HG03064 (cell line): ENCODE results near the gene RGMB.

Experiments
- ATAC-seq: cut with Tn5 transposase; IDR thresholded peaks from one replicate; pipeline ENCODE4 v1.9.1; 2021; ENCODE audit warnings: low read depth; ENCODE audit not compliant: unreplicated experiment

Gene RGMB

DNA sequence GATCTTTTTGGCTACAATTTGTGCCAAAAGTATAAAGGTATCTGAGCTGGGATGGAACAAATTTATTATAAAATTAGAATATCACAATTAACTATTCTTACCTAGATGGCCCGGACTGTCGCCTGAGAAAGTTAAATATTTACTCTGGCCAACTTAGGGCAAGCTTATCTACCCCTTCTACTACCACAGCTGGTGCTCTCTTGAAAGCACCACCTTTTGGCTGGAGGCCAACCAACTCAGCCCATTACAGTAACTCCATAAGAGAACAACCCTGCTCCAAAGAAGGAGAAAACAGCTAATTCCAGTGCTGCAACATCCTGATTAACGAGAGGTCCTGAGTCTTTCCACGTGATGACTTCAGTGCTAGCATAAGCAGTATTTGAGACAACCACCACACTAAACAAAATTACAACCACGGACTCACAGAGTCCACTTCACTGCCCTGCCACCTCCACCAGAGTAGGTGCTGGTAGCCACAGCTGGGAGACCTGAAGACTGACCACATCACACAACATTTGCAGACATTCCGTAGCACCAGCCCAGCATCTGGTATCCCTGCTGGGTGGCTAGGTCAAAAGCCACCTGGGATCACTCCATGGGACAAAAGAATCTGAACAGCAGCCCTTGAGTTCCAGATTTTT, 43.2 kb downstream of the RGMB start:
- no peak for ATAC-seq

DNA sequence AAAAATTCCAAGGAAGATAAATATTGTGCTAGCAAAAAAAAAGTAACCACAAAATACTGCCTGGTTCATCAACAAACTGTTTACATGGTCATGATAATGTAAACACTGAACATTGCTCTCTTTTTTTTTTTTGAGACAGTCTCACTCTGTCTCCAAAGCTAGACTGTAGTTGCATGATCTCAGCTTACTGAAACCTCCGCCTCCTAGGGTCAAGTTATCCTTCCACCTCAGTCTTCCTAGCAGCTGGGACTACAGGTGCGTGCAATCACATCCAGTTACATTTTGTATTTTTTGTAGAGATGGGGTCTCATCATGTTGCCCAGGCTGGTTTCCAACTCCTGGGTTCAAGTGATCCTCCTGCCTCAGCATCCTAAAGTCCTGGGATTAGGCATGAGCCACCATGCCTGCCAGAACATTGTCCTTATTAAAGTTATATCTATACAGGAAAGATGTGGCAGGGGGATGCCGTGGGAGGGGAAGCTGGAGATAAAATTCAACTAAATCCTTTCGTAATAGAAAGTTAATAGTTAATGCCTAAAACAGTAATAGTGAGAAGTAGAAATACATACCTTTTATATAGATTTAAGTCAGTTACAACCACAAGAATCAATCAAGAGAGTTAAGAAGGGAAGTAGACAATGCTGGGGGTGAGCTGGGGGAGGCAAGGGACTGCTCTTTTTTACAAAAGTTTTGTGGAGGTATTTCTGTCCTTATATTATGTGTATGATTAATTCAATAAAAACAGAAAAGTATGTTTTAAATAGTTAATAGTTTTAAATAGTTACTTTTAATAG, 52.3 kb downstream of the RGMB start:
- no peak for ATAC-seq

DNA sequence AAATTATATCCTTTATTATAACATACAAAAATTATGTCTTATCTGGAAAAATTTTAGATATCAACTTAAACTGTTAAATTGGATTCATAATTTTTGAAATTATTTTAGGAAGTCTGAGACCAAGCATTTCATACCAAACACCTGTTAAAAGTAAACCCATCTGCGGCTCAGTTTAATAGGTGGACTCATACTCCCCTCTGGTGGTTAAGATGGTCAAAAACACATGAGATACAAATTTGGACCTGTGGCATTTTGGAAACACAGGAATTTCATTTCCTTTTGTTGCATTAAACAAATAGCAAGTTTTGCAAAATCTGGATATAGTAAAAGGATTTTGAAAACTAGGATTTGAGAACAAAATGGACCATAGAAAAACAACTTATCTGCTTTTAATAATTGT, 53.7 kb downstream of the RGMB start:
- ATAC-seq, result no peak

DNA sequence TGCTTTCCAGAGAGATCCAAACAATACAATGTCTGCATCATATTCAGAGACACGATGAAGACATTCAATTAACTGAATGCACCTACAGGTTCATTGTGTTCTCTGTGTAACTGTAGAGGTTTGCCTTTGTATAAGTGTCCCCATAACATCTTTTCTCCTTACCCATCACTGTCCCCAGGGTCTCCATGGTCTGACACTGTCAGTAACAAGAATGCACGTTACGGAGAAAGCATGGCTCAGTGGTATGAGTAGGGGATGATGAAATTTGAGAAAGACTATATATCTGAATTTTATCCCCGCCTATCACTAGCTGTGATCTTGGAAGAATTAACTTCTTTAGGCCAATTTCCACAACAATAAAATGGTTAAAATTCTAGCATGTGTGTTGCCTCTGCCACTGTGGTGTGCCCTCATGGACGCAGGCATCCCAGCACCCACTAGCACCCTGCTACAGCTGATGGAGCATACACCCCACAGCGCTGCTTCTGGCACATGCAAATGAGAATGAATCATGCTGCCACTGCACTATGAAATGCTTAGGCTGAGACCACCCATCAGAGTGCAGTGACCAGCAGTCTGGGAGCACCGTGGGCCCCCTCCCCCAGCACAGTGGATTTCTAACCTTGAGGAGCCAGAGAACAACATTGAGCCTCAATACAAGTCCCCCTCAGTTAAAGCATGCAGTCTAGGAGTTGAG, 54.3 kb downstream of the RGMB start:
- no peak for ATAC-seq

DNA sequence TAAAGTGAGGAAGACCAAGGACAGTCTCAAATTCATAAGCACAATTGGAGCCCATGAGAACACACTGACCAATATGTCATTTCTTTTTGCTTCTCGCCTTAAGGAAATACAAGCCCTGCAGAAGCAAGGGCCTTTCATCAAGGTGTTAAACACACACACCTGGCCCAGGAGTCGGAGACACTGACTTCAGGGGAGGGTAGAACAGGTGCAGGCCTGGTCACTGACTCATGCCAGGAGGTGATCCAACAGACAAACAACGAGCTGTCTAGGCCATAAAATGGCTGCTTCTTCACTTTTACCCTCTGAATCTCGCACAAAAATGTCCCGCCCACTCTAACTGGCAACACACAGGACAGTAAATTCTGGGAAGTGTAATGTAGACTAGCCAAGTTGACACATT, 62.7 kb downstream of the RGMB start:
- no peak for ATAC-seq

DNA sequence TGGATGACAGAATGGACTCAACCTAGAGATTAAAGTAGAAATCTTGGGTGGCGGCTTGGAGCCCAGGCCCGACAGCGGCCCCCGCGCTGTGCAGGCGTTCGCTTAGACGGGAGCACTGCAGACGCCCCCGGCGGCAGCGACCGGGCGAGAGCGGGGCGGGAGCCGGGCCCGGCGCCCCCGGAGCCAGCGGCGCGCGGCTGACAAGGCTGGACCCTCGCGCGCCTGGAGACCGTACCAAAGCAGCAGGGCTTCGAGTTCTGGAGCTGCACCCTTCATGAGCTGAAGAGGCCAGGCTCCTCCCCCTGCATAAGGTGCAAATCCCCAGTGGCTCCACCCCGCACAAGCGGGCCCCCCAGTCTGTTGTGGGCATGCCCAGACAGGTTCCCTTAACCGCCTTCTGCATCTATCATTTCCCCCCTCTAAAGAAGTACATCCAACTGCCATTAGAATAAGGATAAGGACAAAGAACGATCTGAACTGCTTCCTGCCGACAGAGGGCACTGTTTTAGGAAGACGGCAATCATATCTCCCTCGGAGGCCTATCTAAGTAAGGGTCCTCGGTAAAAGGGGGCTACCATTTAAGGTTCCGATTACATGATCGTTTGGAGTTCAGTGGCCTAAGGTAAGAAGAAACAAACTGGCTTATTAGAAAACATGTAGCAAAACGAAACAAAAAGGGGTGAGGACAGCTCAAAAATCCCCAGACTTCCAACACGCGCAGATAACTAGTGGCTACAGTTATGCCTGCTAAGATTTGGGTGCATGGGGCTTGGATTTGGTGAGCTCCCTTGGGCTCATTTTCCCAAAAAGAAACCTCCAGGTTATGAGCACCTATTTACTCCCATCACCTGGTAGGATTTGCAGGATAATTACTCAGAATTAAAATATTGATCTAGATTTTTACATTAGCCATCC, 66.3 kb downstream of the RGMB start:
- ATAC-seq, result no peak

DNA sequence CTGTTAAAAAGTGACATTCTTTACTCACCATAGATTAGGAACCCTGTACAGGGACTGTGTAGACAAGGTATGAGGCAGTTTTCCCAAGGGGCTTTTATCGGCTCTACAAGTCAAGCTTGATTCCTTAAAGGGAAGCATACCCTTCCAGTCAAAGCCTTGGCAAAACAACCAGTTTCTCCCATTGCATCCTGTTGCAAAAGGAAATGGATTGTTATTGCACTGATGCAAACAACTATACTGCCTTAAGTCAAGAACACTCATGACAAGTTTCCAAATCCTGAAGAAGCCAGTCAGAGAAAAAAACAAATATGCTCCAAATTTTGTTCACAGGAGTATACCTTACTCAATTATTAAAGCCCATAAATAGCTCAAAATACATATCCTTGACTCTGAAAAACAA, 67.5 kb downstream of the RGMB start:
- ATAC-seq, result no peak

DNA sequence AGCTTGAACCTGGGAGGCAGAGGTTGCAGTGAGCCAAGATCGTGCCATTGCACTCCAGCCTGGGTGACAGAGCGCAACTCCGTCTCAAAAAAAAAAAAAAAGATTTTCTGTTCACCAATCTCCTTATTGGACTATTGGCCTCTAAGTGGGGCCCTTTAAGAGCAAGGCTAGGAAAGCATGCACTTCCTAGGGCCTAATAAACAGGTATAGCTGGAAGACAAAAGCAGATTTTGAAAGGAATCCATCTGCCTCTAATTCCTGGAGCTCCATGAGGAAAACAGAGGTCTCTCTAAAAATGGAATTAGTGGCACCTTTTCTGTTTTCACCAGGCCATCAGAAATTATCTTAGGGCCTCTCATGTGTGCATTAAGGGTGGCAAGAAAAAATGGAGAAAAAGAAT, 70.0 kb downstream of the RGMB start:
- ATAC-seq, result no peak

DNA sequence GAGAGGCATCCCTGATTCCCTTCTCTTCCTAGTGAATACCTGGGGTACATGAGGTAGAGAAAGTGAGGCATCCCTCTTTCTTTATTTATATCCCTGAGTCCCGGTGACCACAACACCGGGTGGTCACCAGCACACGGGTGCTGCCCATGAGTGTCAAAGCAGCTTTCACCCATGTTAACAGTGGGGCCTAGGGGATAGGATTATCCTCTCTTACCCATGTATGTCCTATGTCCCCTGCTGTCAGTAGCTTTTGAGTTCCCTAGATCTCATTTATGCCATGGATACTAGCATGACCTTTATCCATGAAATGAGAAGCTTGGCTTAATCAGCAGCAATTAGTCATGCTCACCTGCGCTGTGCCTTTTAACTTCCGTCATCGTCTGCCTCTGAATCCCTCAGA, 71.4 kb downstream of the RGMB start:
- ATAC-seq, result no peak

DNA sequence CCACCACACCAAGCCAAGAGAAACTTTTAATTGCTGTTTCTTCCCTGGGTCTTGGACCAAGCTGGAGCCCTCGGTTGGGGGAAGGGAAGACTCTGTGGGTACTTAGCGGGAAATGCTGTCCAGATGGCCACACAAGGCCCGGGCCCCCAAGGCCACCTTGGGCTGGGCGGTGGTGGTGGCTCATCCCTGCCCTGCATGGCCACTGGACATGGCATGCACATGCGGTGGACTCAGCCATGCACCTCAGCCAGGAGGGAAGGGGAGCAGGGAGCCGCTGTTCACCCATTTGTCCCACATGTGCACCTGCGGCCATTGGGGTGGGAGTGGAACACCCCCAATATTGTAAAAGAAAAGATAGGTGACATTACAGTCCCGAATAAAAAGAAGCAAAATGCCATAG, 72.4 kb downstream of the RGMB start:
- no peak for ATAC-seq
